BLaER1 treated with 17β-estradiol and CSF1 and Interleukin-3, amounts not matched to agents 10 nM and 100 nM (cell line): ENCODE data around the gene PTPRT.

Source experiments
- H3K27ac ChIP-seq, 11 experiments: shearing (Covaris generic); formaldehyde crosslinking; 2 replicates each; pipeline ENCODE4 v1.8.1; 2022
- H3K27me3 ChIP-seq, 11 experiments: shearing (Covaris generic); formaldehyde crosslinking; 2 replicates each; pipeline ENCODE4 v1.8.1; 2022
- H3K36me3 ChIP-seq, 11 experiments: shearing (Covaris generic); formaldehyde crosslinking; 2 replicates each; pipeline ENCODE4 v1.8.1; 2022
- H3K4me1 ChIP-seq, 10 experiments: shearing (Covaris generic); formaldehyde crosslinking; 2 replicates each; pipeline ENCODE4 v1.8.1; 2022
- H3K4me2 ChIP-seq, 11 experiments: shearing (Covaris generic); formaldehyde crosslinking; 2 replicates each; pipeline ENCODE4 v1.8.1; 2022
- H3K4me3 ChIP-seq, 10 experiments: shearing (Covaris generic); formaldehyde crosslinking; 2 replicates each; pipeline ENCODE4 v1.8.1; 2022
- H3K9ac ChIP-seq, 11 experiments: shearing (Covaris generic); formaldehyde crosslinking; 2 replicates each; pipeline ENCODE4 v1.8.1; 2022
- H3K9me3 ChIP-seq, 11 experiments: shearing (Covaris generic); formaldehyde crosslinking; replicated peaks in 1 of 11; 2 replicates each; pipeline ENCODE4 v1.8.1; 2022
- H4K20me1 ChIP-seq, 11 experiments: shearing (Covaris generic); formaldehyde crosslinking; 2 replicates each; pipeline ENCODE4 v1.8.1; 2022
- Cebpa-rat ChIP-seq, 11 experiments: shearing (Covaris generic); IDR thresholded peaks; 2 replicates each; pipeline ENCODE4 v1.8.1; 2022

The PTPRT gene

DNA sequence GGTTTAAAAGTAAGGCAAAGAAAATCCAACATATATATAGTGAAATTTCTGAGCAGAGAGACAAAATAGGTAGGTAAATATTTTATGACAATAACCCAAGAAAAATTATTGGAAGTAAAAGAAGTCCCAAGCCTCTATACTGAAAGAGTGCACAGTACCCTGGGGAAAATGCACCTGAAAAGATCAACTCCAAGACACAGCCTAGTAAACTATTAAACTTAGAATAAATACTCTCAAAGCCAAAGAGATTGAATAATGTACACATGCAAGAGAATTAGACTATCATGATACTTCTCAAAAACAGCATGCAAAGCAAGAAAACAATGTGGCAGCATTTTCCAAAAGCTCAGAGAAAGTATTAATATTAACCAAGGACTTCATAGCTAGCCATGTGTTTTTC is 894.7 kb downstream of the PTPRT start:
- no peak for TF ChIP-seq Cebpa-rat (IDR thresholded peaks at IDR 0.05)
- Histone ChIP-seq H3K4me1 (no peaks in the 10 kb centered on the region), H3K4me2 (no peak overlapping the region), H3K27ac (no peak overlapping the region), H3K27me3 (no peaks in the 10 kb centered on the region), H3K36me3 (no peaks in the 10 kb centered on the region), H3K9me3 (no peaks in the 10 kb centered on the region), H3K9ac (no peak overlapping the region), H4K20me1 (no peaks in the 10 kb centered on the region), H3K4me3 (no peak overlapping the region)

DNA sequence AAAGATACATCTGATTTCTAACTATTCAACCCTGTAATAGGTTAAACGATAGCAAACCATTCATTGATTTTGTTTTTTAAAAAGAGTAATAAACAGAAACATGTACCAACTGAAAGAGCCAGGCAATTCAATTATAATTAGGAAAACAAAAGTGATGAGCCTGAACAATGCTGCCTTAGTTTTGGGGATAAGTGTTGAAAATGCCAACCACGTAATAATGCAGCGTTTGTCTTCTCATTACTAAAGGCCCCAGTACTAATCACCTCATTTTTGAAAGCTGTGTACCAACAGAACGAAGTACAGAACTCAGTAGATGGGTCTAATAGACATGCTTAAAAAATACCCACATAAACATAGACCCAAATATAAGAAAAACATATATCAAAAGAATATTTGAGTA is 907.9 kb downstream of the PTPRT start:
- Histone ChIP-seq H3K4me2 (no peak overlapping the region), H3K9me3 (peaks cover 0 to 14% (median 5%) of the 10 kb centered on the region in 11 experiments; a peak in 8 of 22 replicates), H3K27ac (no peak overlapping the region), H3K9ac (no peak overlapping the region), H3K4me1 (peaks cover 0 to 6% (median 0%) of the 10 kb centered on the region in 10 experiments; a peak in 3 of 20 replicates), H3K4me3 (no peak overlapping the region), H4K20me1 (no peaks in the 10 kb centered on the region), H3K27me3 (no peaks in the 10 kb centered on the region), H3K36me3 (no peaks in the 10 kb centered on the region)
- no peak for TF ChIP-seq Cebpa-rat (IDR thresholded peaks at IDR 0.05)

- no peak for TF ChIP-seq Cebpa-rat (IDR thresholded peaks at IDR 0.05)
- Histone ChIP-seq H3K4me1 (peaks cover 0 to 11% (median 0%) of the 10 kb centered on the region in 10 experiments; a peak in 5 of 20 replicates), H3K36me3 (no peaks in the 10 kb centered on the region), H3K4me3 (no peak overlapping the region), H4K20me1 (no peaks in the 10 kb centered on the region), H3K9ac (no peak overlapping the region), H3K9me3 (no peaks in the 10 kb centered on the region), H3K27me3 (no peaks in the 10 kb centered on the region), H3K4me2 (no peak overlapping the region), H3K27ac (no peak overlapping the region)
Observed at GRCh38 chr20:42276718-42277602, 912.7 kb downstream of the PTPRT start.

GRCh38 chr20:42274986-42275385 is 914.7 kb downstream of the PTPRT start:
- no peak overlapping the region for H3K4me2 ChIP-seq
- no peaks in the 10 kb centered on the region for H3K36me3 ChIP-seq
- no peaks in the 10 kb centered on the region for H4K20me1 ChIP-seq
- no peak overlapping the region for H3K9ac ChIP-seq
- H3K4me1 ChIP-seq, result peaks cover 0 to 15% (median 0%) of the 10 kb centered on the region in 10 experiments; a peak in 5 of 20 replicates
- no peak for TF ChIP-seq Cebpa-rat (IDR thresholded peaks at IDR 0.05)
- no peak overlapping the region for H3K4me3 ChIP-seq
- H3K9me3 ChIP-seq, result no peaks in the 10 kb centered on the region
- no peaks in the 10 kb centered on the region for H3K27me3 ChIP-seq
- H3K27ac ChIP-seq, result no peak overlapping the region

GRCh38 chr20:42272516-42272915 is 917.2 kb downstream of the PTPRT start:
- Histone ChIP-seq H3K9ac (no peak overlapping the region), H3K9me3 (no peaks in the 10 kb centered on the region), H3K4me3 (no peak overlapping the region), H3K4me2 (no peak overlapping the region), H3K36me3 (no peaks in the 10 kb centered on the region), H3K4me1 (peaks cover 0 to 15% (median 0%) of the 10 kb centered on the region in 10 experiments; a peak in 5 of 20 replicates), H4K20me1 (no peaks in the 10 kb centered on the region), H3K27ac (no peak overlapping the region), H3K27me3 (no peaks in the 10 kb centered on the region)
- TF ChIP-seq Cebpa-rat (IDR thresholded peaks at IDR 0.05), result no peak

DNA sequence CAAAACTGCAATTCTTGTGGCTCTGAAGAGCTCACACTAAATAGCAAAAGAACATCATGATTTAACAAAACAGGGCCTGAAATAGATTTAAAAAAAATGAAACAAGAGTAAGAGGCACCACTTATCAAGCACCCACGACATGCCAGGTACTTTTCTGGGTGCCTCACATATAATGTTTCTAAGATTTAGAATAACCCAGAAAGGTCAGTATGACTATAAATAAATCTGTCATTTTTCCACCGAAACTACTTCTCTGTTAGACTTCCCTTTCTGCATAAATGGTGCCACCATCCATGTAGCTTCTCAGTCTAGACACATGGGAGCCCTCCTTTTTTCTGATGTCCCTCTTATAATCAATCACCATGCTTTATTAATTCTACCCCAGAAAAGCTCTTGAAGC is 919.2 kb downstream of the PTPRT start:
- no peak for TF ChIP-seq Cebpa-rat (IDR thresholded peaks at IDR 0.05)
- no peak overlapping the region for H3K9ac ChIP-seq
- peaks cover 0 to 15% (median 0%) of the 10 kb centered on the region in 10 experiments; a peak in 5 of 20 replicates for H3K4me1 ChIP-seq
- H3K4me2 ChIP-seq, result peak overlapping the region in 2 of 11 experiments; percentile 26 to 41; a peak in 3 of 22 replicates
- H3K27ac ChIP-seq, result no peak overlapping the region
- H3K27me3 ChIP-seq, result no peaks in the 10 kb centered on the region
- H3K36me3 ChIP-seq, result no peaks in the 10 kb centered on the region
- no peak overlapping the region for H3K4me3 ChIP-seq
- H3K9me3 ChIP-seq, result no peaks in the 10 kb centered on the region
- no peaks in the 10 kb centered on the region for H4K20me1 ChIP-seq

- no peaks in the 10 kb centered on the region for H3K36me3 ChIP-seq
- TF ChIP-seq Cebpa-rat (IDR thresholded peaks at IDR 0.05), result no peak
Observed at GRCh38 chr20:42267793-42268384, 921.8 kb downstream of the PTPRT start.

DNA sequence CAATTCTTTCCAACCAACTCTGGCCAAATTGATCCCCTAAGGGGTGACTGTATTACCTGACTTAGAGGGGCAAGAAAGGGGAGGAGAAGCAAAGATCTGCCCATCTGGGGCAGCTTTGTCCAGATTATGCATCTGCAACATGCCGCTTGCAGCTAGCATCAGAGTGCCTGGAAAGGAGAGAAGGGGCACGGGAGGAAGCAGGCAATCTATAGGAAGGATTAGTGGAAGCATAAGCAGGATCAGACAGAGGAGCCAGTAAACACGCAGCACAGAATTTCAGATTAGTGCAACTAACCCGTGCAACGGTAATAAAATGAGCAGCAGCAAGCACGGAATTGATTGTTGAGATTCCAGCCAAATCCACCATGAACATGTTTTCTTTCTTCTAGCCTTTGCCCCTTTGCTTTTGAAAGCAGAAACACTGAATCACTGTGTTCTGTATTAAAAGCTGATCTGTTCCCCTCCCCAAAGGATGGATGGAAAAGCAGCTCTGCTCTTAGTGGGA is 927.9 kb downstream of the PTPRT start:
- no peak overlapping the region for H3K27ac ChIP-seq
- H3K4me3 ChIP-seq, result no peak overlapping the region
- no peaks in the 10 kb centered on the region for H3K9me3 ChIP-seq
- no peak overlapping the region for H3K9ac ChIP-seq
- no peaks in the 10 kb centered on the region; a peak in 1 of 22 replicates for H4K20me1 ChIP-seq
- H3K36me3 ChIP-seq, result no peaks in the 10 kb centered on the region
- no peaks in the 10 kb centered on the region for H3K27me3 ChIP-seq
- no peak overlapping the region for H3K4me2 ChIP-seq
- H3K4me1 ChIP-seq, result no peaks in the 10 kb centered on the region
- TF ChIP-seq Cebpa-rat (IDR thresholded peaks at IDR 0.05), result no peak

More at GRCh38 chr20:42267793-42268384, 921.8 kb downstream of the PTPRT start:
- Histone ChIP-seq H3K27me3 (no peaks in the 10 kb centered on the region), H3K4me1 (peaks cover 0 to 8% (median 0%) of the 10 kb centered on the region in 10 experiments; a peak in 4 of 20 replicates), H3K27ac (no peak overlapping the region), H3K9ac (no peak overlapping the region), H3K4me2 (no peak overlapping the region), H3K4me3 (no peak overlapping the region), H4K20me1 (no peaks in the 10 kb centered on the region), H3K9me3 (no peaks in the 10 kb centered on the region)

- no peaks in the 10 kb centered on the region for H3K27me3 ChIP-seq
- no peak overlapping the region for H3K4me2 ChIP-seq
- H3K36me3 ChIP-seq, result no peaks in the 10 kb centered on the region
- no peaks in the 10 kb centered on the region; a peak in 1 of 22 replicates for H4K20me1 ChIP-seq
- no peaks in the 10 kb centered on the region for H3K9me3 ChIP-seq
- no peak for TF ChIP-seq Cebpa-rat (IDR thresholded peaks at IDR 0.05)
- H3K27ac ChIP-seq, result no peak overlapping the region
- no peak overlapping the region for H3K9ac ChIP-seq
- H3K4me3 ChIP-seq, result no peak overlapping the region
- no peaks in the 10 kb centered on the region for H3K4me1 ChIP-seq
Observed at GRCh38 chr20:42260184-42260583, 929.5 kb downstream of the PTPRT start.
